ENCODE measurements around the gene C11orf52. TPM values are rescaled to one million over a fixed set of nuclear protein-coding genes. Genes with fewer than 3 reads are reported as not detected.
A peak's percentile ranks its signal among the peaks of the same experiment; 100 is the strongest.

Gene C11orf52
- total and polyA plus RNA-seq, 2 of the 8 experiments (the other 6 are each of a cell fraction or from before 2014, with no cell fraction given): 1.7 to 2.7 TPM

DNA sequence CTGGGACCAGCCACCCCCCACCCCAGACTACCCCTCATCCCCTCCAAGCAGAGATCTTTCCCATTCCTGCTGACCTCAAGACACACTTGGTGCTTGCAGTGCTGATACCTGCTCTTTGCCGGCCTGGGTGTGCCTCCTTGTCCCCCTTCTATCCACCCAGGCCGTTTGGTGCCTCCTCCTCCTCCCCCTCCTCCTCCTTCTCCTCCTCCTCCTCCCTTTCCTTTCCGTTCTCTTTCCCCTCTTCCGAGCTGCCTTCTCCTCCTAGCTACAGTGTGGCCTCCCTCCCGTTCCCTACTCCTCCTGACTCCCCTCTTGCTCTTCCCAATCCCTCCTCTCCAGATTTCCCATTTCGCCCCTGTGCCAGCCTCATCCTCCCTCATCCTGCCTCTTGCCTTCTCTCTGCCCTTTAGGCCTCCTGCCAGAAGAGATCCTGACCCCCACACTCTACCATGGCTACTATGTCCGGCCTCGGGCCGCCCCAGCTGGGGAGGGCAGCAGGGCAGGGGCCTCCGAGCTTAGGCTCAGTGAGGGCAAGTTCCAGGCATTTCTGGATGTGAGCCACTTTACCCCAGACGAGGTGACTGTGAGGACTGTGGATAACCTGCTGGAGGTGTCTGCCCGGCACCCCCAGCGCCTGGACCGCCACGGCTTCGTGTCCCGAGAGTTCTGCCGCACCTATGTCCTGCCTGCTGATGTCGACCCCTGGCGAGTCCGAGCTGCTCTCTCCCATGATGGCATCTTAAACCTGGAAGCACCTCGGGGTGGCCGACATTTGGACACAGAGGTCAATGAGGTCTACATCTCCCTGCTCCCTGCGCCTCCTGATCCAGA lies 5.5 kb upstream of the C11orf52 start:
- Histone ChIP-seq H3K23me2 (ENCODE audit: low read depth, low read length) (peaks cover 4% of the 10 kb centered on the region; the same call in 1 of the 2 replicates), H3K79me1 (ENCODE audit: low read depth, low read length) (no peaks in the 10 kb centered on the region), H2BK20ac (ENCODE audit: low read length) (no peak overlapping the region; the same call in 1 of the 2 replicates), H3K9me3 (ENCODE audit: insufficient read depth in 2 of 2, low read depth in 1 of 2, low read length in 1 of 2) (no peaks in the 10 kb centered on the region), H3K56ac (replicated peaks; ENCODE audit: insufficient read length, low read depth, low read length) (no peak overlapping the region), H3K4me3 (ENCODE audit: extremely low read depth in 1 of 4, insufficient read depth in 2 of 4, low read depth in 3 of 4, low read length in 4 of 4) (no peak overlapping the region), H3K18ac (ENCODE audit: extremely low read depth, low read length) (no peak overlapping the region), H4K20me1 (replicated peaks in 1 of 2; ENCODE audit: control insufficient read depth in 1 of 2, insufficient read depth in 2 of 2, low read length in 2 of 2) (no peaks in the 10 kb centered on the region), H2BK5ac (ENCODE audit: low read depth, low read length) (peak overlapping the region; percentile 61; the same call in 1 of the 2 replicates), H3K27me3 (replicated peaks in 1 of 4; ENCODE audit: control insufficient read depth in 3 of 4, extremely low read depth in 1 of 4, insufficient read depth in 3 of 4, low read length in 3 of 4) (no peaks in the 10 kb centered on the region), H4K8ac (ENCODE audit: extremely low read depth, insufficient read depth, low read length) (no peak overlapping the region; the same call in 1 of the 2 replicates), H3K4me1 (replicated peaks in 1 of 4; ENCODE audit: control insufficient read depth in 3 of 4, insufficient read depth in 4 of 4, low read length in 3 of 4) (peaks cover under 1 to 15% (median 9%) of the 10 kb centered on the region in 4 experiments), H3K27ac (ENCODE audit: low read depth, low read length) (no peak overlapping the region), H4K5ac (ENCODE audit: insufficient read length, low read depth, low read length) (no peak overlapping the region), H3K36me3 (ENCODE audit: control insufficient read depth in 2 of 4, insufficient read depth in 4 of 4, low read length in 3 of 4) (no peaks in the 10 kb centered on the region), H3K9ac (replicated peaks in 1 of 4; ENCODE audit: extremely low read depth in 1 of 4, low read depth in 3 of 4, low read length in 3 of 4) (no peak overlapping the region), H2BK120ac (replicated peaks; ENCODE audit: low read depth, low read length) (no peak overlapping the region), H3K4ac (replicated peaks; ENCODE audit: insufficient read length, low read depth, low read length) (no peak overlapping the region), H2BK12ac (ENCODE audit: low read depth, low read length) (peak overlapping the region; percentile 98; the same call in 1 of the 2 replicates), H3K23ac (ENCODE audit: insufficient read length) (no peak overlapping the region), H2AFZ (ENCODE audit: low read length) (0 out of 2 replicates have a peak overlapping the region, but pooled peaks have one; percentile 71), H2BK15ac (ENCODE audit: low read length) (no peak overlapping the region), H3K14ac (ENCODE audit: insufficient read length) (no peak overlapping the region), H3K79me2 (ENCODE audit: control insufficient read depth in 1 of 2, insufficient read depth in 2 of 2, low read length in 2 of 2) (no peaks in the 10 kb centered on the region), H3K4me2 (ENCODE audit: insufficient read depth in 1 of 2, low read depth in 2 of 2, low read length in 2 of 2) (0 out of 4 replicates have a peak overlapping the region, but pooled peaks of 1 of the 2 experiments have one; percentile 5), H2AK5ac (ENCODE audit: low read depth, low read length) (peak overlapping the region; percentile 77; the same call in 1 of the 2 replicates), H4K91ac (replicated peaks; ENCODE audit: insufficient read length, low read length) (peak overlapping the region; percentile 29)
- FAIRE-seq: no peak
- CTCF ChIA-PET (ENCODE audit: partially characterized antibody): interaction anchor here (0.8 to 3.5 kb wide), 8 partner anchors 10 to 84 kb away, joined by 3 to 23 read pairs (median 4); no protein-coding TSS in a partner anchor
- TF ChIP-seq, protein P1, sequence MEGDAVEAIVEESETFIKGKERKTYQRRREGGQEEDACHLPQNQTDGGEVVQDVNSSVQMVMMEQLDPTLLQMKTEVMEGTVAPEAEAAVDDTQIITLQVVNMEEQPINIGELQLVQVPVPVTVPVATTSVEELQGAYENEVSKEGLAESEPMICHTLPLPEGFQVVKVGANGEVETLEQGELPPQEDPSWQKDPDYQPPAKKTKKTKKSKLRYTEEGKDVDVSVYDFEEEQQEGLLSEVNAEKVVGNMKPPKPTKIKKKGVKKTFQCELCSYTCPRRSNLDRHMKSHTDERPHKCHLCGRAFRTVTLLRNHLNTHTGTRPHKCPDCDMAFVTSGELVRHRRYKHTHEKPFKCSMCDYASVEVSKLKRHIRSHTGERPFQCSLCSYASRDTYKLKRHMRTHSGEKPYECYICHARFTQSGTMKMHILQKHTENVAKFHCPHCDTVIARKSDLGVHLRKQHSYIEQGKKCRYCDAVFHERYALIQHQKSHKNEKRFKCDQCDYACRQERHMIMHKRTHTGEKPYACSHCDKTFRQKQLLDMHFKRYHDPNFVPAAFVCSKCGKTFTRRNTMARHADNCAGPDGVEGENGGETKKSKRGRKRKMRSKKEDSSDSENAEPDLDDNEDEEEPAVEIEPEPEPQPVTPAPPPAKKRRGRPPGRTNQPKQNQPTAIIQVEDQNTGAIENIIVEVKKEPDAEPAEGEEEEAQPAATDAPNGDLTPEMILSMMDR (IDR thresholded peaks at IDR 0.05; ENCODE audit: control extremely low read depth in 1 of 3, insufficient read depth in 1 of 3, low read depth in 1 of 3, low read length in 3 of 3): no peak
- WGBS, 2 experiments (ENCODE audit: extremely low coverage in 1 of 2, insufficient coverage in 1 of 2, insufficient read length in 1 of 2, insufficient replicate concordance in 2 of 2, low coverage in 1 of 2, low lambda C conversion rate in 2 of 2, missing lambda C conversion rate in 1 of 2): 90% methylated on average over 24 of the region's 24 CpGs; no CpG with 5 or more reads in 1 of the 2 experiments
- POLR2A ChIA-PET (ENCODE audit: partially characterized antibody): interaction anchor here (2.3 kb wide), 1 partner anchor 13 kb away, joined by 8 read pairs; no protein-coding TSS in a partner anchor
- DNase-seq (ENCODE audit: low read depth in 1 of 2, low spot score in 2 of 2): no peak
